Forelimb muscle (tissue), 1 donor: ENCODE measurements around the gene PLEKHN1. TPM values are rescaled to one million over a fixed set of nuclear protein-coding genes. Genes with fewer than 3 reads are reported as not detected.
"Not testable (repeated sequence)": the region's sequence is repeated elsewhere in the genome, so short reads cannot be mapped to it uniquely, and the experiment has no call there.

Experiments
- DNase-seq: peaks from one replicate; pipeline ENCODE4 v3.0.0-alpha.2; 2013; ENCODE audit warnings: low read depth
- polyA plus RNA-seq: library from polyadenylated mRNA; unstranded; fragments of 120-200 nt; gene quantifications from one replicate; pipeline ENCODE4 v1.2.1, GENCODE V29; 2013; ENCODE audit not compliant: insufficient read length

Gene PLEKHN1
- polyA plus RNA-seq, 1 donor = 0.08 TPM

DNA sequence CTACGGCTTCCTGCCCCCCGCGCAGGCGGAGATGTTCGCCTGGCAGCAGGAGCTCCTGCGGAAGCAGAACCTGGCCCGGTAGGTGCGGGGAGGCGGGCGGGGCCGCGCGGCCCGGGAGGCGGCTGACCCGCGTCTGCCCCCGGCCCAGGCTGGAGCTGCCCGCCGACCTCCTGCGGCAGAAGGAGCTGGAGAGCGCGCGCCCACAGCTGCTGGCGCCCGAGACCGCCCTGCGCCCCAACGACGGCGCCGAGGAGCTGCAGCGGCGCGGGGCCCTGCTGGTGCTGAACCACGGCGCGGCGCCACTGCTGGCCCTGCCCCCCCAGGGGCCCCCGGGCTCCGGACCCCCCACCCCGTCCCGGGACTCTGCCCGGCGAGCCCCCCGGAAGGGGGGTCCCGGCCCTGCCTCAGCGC lies 23.9 kb upstream of the PLEKHN1 start:
- no peak for DNase-seq

DNA sequence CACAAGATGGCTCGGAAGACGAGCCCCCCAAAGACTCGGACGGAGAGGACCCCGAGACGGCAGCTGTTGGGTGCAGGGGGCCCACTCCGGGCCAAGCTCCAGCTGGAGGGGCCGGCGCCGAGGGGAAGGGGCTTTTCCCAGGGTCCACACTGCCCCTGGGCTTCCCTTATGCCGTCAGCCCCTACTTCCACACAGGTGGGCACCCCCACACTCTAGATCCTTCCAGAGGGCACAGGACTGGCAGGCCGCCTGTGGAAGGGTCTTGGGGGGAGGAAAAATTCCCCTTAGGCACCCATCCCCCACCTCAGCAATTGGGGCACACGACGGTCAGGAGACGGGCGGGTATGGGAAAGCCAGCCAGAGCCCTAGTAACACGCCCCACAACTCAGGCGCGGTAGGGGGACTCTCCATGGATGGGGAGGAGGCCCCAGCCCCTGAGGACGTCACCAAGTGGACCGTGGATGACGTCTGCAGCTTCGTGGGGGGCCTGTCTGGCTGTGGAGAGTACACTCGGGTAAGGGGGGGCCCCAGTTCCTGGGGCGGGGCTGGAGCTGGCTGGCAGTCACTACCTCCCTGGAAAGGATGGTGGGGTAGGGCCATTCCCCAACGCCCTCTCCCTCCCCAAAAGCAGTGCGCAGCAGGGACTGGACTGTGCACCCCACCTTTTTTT lies 23.3 kb upstream of the PLEKHN1 start:
- DNase-seq = no peak

DNA sequence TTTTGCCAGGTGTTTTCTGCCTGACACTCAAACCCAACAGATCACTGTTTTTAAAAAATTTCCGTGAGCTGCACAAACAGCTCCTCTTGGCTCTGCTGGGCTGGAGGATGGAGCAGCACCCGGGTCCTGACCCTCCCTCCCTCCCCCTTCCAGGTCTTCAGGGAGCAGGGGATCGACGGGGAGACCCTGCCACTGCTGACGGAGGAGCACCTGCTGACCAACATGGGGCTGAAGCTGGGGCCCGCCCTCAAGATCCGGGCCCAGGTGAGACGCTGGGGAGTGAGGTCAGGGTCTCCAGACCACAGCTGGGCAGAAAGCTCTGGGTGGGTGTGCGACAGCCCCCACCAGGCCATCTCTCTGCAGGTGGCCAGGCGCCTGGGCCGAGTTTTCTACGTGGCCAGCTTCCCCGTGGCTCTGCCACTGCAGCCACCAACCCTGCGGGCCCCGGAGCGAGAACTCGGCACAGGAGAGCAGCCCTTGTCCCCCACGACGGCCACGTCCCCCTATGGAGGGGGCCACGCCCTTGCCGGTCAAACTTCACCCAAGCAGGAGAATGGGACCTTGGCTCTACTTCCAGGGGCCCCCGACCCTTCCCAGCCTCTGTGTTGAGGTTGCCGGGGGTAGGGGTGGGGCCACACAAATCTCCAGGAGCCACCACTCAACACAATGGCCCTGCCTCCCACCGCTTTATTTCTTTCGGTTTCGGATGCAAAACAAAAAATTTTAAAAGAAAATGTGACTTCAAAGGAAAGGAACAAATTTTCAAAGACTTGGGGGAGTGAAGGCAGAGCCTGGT lies 22.5 kb upstream of the PLEKHN1 start:
- no peak for DNase-seq

DNA sequence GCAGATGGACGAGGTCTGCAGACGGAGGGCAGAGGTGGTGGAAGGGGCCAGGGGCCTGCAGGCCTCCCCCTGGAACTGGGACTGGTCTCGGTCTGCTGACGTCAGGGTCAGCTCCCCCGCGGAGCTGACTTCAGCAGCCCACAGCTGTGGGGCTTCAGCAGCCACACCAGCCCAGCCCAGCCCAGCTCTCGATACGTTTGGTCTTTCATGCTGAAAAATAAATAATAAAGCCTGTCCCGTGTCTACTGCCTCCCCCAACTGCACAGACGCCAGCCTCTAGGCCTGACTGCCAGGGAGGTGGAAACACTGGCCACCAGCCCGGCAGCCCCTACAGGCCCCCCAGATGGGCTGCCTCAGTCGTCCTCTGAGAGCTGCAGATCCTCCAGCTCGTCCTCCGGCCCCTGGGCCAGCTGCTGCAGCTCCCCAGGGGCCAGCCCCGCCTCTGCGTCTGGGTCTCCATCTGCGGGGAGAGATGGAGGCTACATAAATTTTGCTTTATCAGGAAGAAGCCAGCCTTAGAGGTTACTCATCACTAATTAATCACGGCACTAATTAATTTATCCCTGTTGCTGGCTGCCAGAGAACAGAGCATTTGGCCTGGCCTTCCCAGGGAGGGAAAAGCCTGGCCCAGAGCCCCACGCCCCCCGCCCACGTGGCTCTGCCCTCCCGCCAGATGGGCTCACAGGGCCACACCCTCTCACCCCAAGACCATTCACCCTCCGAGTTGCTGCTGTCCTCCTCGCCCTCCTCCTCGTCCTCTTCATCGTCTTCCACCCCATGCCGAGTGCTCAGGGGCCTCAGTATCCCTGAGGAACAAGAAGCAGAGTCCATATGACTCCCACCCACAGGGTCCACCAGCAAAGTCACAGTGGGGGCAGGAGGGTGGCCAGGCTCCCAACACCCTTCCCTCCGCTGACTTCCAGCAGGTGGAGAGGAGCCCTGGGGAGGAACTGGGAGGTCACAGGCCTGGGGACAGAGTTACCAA lies 21.6 kb upstream of the PLEKHN1 start:
- DNase-seq = no peak

DNA sequence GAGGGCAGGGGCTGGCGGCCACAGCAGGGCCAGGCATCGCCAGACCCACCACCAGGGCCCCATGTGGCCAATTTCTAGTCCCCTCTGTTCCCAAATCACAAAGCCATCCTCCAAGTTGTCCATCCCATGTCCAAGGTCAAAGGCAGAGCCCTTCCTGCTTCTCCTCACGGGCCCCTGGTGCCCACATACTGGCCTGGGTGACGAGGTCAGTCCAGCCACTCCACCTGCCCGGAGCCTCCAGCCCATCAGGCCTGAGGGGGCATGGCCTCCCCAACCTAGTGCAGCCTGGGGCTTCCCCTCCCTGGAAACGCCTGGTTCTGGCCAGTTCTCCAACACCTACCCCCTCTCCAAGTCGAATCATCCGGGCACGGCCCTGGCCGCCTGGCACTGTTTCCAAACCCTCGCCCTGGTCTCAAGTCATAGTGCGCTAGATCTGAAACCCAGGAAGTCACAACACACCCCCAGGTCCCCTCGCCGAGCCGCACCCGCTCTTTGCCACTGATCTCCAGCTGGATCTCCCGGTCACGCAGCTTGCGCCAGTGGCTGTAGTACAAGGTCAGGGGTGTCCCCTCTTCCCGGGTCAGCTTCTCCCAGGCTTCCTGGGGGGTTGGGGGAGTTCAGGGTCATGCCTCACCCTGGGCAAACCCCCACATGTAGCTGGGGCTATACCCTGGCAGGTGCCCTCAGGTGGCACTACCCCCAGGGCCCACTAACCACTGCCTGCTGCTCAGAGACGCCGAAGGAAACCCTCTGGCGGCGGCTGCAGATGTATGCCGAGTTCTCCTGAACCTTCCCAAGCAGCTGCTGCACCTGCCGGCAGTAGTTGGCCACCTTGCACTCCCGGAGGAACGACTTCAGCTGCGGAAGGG lies 20.4 kb upstream of the PLEKHN1 start:
- DNase-seq = no peak

DNA sequence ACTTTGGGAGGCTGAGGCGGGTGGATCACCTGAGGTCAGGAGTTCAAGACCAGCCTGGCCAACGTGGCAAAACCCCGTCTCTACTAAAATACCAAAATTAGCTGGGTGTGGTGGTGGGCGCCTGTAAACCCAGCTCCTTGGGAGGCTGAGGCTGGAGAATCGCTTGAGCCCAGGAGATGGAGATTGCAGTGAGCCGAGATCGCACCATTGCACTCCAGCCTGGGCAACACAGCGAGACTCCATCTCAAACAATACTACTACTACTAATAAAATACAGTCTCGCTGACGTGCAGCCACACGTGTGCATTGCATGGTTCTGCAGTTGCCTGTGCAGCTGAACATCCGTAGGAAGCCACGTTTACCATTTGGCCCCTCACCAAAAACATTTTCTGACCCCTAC lies 19.5 kb upstream of the PLEKHN1 start:
- not testable (repeated sequence) for DNase-seq

DNA sequence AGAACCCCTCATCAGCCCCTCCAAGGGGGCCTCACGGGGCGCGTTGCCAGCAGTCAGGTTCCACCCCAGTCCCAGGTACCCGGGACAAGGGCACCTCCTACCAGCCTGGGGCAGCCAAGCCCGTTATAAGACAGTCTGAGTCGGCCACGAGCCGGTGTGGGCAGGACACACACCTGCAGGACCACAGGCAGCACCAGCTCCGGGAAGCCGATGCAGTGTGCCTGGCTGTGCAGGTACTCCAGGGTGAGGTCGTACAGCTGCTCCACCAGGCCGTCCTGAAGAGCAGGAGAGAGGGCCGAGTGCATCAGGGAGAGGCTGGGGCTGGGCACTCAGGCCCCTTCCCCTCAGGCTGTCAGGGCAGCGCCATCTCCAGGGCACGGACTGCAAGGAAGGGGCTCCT lies 18.3 kb upstream of the PLEKHN1 start:
- DNase-seq = no peak

DNA sequence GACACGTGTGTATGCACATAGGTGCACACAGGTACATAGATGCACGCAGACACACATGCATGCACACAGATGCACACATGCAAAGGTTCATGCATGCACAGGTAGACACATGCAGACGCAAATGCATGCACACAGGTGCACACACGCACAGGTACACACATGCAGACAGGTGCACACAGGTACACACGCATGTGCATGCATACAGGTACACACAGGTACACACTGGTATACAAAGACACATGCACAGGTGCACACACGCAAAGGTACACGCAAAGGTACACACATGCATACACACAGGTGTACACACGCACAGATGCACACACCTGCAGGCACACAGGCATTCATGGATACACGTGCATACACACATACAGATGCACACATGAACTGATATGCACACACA lies 16.0 kb upstream of the PLEKHN1 start:
- DNase-seq = no peak

DNA sequence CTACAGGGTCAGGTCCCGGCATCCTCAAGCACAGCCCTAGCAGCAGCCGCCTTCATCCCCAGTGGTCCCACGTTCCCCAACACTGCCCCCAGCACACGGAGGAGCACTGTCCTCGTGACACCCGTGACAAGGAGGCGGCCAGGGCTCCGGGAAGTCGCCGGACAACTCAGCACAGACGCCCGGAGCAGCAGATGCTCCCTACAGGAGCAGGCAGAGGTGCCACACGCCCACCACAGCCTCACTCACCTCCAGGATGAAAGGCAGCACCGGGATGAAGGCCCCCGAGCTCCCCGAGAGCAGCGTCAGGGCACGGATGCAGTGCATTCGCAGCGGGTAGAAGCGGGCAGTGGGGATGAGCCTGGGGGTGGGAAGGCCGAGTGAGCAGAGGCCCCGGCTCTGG lies 15.4 kb upstream of the PLEKHN1 start:
- no peak for DNase-seq

DNA sequence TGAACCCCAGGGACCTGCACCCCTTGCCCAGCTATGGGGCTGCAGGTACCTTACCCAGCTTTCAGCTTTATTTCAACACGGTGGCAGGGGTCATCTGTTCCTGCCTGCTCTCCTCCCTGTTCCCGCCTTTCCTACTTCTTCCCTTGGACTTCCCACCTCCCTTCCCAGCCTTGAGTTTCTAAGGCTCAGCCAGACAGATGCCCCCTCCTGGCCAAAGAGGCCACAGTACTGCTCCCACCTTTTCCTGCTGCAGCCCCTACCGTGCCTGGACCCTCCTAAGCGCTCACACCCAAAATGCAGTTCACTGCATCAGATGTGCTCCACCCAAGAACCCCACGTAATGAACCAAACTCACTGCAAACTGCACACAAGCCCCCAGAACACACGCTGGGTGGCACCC lies 14.9 kb upstream of the PLEKHN1 start:
- DNase-seq = no peak

DNA sequence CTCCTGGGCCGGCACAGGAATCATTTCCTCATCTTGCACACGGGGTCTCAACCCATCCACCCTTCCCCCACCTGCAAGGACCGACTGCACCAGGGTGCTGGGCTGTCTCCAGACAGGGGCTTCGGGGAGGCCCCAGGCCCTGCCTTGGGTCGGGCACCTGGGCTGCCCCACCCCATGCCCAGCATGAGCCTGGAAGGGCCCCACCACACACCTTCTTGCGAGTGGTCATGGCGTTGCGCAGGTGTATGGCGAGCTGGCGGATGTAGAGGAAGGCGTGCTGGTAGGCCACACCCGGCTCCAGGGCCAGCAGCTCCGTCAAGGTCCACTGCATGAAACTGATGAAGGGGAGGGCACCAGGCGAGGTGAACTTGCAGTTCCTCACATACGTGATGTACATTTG lies 14.1 kb upstream of the PLEKHN1 start:
- DNase-seq = no peak

DNA sequence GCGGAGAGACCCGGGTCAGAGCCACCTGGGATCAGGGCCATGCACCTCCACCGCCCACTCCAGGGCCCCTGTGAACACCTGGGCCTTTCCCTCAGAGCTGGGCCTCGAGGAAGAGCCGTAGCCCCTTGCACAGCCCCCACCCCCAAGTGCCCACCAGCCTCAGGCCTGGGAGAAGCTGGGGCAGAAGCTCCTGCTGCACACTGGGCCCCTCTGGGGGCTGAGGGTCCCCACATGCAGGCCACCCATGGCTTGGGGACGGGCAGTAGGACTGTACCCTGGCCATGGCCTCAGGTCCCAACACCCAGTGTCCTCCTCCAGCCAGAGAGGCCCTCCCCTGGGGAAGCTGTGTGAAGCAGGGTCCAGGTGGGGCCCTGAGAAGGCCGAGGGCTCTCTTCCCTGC lies 13.7 kb upstream of the PLEKHN1 start:
- DNase-seq = no peak

DNA sequence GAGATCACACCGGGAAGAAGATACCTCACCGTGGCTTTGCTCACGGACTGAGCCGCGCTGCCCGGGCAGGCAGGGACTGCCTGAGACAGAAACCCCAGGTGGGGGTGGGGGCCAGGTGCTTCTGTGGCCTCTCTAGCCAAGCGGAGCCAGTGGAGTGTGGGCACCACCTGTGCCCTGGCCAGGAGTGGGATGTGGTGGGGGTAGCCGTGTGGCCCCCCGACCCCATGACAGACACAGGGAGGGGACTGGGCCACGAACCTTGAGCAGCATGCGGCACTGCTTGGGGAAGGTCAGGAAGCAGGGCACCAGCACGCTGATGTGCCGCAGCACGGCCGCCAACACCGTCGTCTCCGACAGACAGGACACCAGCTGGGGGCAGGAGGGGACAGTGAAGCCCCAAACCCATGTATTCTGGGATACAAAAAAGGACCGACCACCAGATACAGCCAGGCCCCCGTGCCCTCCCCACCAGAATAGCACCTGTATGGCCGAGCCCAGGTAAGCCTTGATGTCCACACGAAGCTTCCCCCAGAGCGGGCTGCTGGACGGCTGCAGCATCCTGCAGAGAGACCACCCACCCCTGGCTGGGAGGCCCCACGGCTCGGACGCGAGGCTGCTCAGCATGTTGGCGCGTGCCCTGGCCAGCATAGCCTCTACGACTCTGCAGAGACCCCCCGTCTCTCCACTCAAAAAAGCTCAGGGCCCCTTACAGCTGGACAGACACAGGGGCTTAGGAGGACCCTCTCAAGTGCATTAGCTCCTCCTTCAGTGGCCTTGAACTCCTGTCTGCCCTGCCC lies 12.6 kb upstream of the PLEKHN1 start:
- DNase-seq = no peak

DNA sequence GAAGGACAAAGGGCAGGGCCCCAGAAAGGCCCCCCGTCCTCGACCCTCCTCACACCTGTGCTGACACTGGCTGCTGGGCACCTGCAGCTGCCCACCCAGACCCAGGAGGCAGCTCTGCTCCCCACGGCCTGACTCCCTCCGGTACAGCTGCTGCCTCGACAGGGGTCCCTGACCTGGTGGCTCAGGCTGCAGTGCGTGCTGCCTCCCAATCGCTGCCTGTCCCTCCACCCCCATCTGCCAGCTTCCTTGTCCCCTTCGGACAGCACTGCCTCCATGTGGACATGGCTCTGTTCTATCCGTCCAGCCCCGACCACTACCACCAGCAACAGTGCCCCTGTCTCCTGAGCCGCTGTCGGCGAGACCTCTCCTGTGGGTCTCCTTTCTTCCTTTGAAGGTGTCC lies 11.4 kb upstream of the PLEKHN1 start:
- DNase-seq = no peak

DNA sequence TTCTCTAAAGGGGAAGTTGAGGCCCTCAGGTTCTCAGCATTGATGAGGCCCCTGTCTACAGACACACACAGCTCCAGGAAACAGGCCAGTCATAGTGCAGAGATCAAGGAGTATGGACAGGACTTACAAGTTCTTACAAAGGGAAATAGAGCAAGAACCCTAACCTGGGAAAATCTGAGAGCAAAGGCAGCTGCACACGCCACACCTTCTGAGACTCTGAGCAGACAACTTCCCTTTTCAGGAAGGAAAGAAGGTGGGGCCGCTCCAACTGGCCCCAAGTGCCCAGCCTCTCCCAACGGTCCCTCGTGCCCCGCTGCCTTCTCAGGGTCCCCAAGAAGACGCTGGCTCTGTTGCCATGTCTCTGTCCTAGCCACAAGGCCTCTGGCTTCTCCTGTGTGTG lies 10.8 kb upstream of the PLEKHN1 start:
- no peak for DNase-seq

DNA sequence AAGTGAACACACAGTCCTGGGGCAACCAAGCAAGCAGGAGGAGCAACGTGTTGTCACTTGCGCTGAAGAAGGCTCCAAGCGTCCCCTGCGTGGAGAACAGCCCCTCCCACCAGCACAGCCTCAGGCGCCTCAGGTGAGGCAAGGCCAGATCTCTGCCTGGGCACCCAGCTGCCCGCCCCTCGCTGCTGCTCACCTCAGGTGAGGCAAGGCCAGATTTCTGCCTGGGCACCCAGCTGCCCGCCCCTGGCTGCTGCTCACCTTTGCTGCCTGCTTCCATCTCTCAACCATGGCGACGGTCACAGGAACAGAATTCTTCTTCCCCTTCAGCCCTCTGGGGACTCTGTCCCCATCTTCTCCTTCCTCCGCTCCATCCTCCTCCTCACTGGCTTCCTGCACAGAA lies 9.6 kb upstream of the PLEKHN1 start:
- no peak for DNase-seq

DNA sequence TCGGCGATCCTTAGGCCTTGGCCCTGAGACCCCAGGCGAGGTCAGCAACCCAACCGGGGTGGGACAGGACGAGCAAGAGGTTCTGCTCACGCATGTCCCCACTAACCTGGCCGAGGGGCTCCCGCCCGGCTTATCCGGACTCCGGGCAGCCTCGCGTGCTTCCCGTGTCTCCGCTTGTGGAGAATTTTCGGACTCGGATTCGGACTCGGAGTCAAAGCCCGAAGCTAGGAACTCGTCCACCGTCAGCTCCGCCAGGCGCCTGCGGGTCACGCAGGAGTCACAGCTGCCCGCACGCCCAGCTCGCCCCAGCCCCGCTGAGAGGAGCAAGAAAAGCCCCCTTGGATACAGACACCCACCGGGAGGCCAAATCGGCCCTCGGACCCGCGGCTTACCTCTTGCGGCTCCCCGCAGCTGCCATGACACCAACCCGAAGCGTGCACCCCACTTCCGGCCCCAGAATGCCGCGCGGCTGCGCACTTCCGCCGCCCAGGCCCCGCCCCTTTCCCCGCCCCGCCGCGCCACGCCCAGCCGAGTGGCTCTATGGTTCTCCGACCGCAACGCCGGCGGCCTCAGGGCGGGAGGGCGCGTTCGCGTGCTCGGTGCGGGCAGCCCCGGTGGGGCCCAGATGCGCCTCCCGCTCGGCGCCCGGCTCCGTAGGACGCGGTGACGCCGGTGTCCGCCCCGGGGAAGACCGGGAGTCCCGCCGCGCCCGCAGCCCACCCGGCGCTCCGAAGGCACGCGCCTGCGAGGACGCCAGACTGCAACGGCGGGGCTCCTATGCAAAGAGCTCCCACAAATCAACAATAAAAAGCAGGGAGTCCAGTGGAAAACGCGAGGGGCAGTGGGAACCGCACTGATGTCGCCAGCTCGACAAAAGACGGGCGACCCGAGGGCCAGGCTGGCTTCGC lies 7.2 kb upstream of the PLEKHN1 start, which contains the start of gene NOC2L:
Gene NOC2L (minus strand): TSS at position 434 of the 908 bp plus-strand sequence. CDS start 16 bp downstream, at position 418.
- peak; percentile 35 for DNase-seq

DNA sequence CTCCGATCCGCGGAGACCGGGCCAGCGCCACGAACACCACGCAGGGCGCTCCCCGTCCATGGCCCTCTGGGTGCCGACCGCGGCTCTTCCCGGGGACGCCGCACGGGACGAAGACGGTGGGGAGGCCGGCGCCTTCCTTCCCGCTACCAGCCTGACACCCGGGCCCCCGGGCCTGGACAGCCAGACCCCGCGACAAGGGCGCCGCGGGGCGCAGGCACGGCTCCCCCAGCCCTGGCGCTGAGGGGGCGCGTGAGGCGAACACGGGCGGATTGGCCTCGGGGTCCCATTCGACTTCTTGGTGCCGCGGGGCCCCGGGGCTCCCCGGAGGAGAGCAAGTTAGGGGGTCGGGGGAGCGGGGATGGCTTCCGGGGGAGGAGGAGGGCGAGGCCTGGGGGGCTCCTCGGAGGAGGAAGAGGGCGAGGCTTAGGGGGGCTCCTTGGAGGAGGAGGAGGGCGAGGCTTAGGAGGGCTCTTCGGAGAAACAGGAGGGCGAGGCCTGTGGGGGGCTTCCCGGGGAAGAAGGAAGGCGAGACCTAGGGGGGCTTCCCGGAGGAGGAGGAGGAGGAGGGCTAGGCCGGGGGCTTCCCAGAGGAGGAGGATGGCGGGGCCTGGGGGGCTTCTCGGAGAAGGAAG lies 6.4 kb upstream of the PLEKHN1 start:
- no peak for DNase-seq
